ENCODE results near the gene HDAC7.
A peak's percentile ranks its signal among the peaks of the same experiment; 100 is the strongest.

HDAC7 gene

DNA sequence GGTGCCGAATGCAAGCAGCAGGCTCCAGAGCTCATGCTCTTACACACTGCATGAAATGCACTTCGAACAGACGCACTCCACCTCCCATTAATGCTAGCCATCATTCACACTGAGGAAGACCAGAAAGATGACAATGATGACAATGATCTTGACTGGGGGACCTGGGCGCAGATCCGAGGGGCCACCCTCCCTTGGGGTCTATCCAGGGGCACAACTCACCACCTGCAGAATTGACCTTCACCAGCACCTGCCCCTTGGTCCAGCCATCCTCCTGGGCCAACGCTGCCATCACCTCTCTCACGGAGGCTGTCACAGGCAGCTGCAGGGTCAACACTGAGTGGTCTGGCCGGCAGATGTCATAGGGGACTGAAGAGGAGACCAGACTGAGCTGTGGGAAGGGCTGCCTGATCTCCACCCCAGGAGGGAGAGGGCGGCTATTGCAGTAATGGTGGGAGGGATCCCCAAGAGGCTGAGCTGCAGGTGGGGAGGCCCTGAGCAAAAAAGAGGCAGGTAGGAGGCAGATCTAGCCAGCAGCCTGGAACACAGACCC is 76.3 kb downstream of the HDAC7 start:
- no peak for DNase-seq

DNA sequence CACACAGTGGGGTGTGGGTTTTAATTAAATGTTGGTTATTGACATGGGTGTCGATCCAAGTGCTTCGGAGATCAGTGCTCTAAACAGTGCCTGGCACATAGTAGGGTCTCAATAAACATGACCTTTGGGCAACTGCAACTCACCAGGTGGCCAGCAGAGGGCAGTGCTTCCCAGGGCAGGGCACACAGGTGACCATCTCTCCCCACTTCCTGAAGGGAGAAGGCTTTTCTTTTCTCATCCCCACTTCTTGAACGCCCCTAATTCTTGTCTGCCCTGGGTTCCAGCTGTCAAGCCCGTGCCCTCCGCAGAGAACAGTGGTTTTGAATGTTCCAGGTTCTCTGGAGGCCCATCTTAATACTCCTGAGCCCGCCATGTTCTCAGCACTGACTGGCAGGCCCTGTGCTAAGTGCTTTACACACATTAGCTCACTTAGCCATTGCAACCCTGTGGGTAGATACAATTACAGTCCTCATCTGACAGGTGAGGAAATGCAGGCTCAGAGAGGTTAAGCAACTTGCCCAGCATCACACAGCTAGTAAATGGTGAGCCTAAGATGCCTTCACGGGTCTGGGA is 77.4 kb downstream of the HDAC7 start:
- peak; percentile 71 for DNase-seq

DNA sequence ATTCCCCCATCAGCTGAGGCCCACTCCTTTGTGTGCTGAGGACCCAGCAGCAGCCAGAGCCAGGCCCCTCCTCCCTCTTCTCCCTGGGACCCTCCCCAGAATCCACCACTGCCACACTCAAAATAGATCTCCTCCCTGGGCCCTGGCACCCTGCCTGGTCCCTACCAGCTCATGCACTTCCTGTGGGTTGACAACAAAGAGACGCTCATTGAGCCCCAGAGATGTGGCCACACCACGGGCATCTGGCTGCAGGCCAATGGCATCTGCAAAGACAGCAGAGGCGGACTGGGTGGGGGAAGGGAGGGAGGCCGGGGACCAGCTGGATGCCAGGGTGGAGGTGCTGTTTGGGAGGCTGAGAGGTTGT is 78.4 kb downstream of the HDAC7 start:
- DNase-seq = peak; percentile 70

DNA sequence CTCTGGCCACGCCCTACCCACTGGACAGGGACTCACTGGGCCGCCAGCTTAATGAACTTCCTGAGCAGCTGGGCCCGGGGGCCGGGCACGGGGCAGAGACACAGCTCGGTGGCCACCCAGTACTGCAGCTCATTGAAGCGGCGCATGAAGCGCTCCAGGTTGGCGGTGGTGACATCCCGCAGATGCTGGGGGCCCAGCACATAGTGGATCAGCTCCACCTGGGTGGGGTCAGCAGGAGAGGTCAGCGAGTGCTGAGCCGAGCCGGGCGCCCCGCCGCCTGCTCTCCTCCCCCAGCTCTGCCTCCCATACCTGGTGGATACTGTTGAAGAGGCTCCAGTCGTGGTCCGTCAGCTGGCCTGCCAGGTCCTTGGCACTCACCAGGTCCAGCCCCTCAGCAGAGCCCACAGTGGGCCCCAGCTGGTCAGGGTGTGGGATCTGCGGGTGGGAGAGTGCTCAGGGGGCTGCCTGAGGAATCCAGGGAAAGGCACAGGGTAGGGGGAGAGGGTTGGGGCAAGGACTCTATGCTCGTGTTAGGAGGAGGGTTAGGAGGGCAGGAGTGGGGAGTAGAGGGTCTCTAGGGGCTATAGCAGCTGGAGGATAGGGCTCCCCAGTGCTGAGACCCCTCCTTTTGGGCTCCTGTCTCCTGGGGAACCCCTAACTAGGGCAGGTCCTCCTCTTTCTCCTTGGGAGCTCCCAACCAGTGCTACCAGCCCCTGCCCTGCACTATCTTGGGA is 78.9 kb downstream of the HDAC7 start:
- no peak for DNase-seq

DNA sequence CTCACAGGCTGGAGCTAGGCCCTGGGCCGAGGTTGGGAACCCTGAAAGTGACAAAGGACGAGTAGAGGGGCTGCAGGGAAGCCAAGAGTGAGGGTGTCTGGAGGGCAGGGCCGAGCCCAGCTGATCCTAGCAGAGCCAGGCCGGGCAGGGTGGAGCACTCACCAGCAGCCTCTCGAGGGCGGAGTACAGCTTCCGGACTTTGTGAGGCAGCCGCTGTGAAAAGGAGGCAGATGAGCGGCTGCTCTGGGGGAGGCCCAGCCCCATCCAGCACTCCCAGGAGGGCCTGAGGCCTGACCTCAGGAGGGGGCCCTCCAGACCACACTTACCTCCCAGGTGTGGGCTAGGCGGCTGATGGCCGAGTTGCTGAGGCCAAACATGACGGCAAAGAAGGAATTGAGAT is 79.7 kb downstream of the HDAC7 start:
- no peak for DNase-seq

DNA sequence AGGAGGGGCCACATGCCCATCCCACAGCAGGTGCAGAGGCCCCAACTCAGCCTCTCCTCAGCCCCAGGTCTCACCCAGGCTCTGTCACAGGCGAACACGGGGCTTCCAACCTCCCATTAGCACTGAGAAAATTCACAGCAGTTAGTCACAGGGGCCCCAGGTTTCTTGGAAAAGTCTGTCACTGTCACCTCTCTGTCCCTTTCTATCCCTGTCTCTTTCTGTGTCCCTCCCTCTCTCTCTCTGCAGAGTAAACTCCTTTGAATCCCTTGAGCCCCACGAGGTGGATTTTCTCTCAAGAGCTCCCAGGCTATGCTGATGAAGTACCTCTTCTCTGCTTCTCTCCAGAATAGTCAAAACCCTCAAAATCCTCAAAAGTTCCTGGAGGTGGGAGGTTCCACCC is 80.4 kb downstream of the HDAC7 start:
- DNase-seq = no peak

DNA sequence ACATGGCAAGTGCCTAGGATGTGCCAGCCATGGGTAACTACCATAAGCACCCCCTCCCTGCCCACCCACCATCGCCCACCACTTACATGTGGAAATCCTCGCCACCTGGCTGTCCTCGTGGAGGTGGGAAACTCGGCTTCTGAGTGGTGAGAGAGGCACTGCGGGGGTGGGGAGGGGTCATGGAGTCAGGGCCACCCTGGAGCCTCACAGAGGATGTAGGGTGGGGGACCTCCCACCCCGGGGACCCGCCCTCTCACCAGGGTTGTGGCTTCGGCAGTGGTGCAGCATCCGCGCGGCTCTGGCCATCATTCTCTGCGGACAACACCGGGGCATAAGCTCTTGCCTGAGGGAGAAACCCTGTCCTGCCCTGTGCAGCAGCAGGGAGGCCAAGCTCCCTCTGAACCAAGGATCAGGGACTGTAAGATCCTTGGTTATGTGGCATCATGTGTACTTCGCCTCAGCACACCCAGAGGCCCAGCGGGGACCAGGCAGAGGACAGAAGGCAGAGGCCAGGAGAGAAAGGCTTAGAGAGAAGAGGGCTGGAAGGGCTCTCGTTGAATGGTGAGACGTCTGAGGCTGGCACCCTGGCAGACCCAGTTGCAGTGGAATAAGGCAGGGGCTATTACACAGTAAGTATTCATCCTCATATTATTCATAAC is 81.6 kb downstream of the HDAC7 start:
- DNase-seq = no peak

DNA sequence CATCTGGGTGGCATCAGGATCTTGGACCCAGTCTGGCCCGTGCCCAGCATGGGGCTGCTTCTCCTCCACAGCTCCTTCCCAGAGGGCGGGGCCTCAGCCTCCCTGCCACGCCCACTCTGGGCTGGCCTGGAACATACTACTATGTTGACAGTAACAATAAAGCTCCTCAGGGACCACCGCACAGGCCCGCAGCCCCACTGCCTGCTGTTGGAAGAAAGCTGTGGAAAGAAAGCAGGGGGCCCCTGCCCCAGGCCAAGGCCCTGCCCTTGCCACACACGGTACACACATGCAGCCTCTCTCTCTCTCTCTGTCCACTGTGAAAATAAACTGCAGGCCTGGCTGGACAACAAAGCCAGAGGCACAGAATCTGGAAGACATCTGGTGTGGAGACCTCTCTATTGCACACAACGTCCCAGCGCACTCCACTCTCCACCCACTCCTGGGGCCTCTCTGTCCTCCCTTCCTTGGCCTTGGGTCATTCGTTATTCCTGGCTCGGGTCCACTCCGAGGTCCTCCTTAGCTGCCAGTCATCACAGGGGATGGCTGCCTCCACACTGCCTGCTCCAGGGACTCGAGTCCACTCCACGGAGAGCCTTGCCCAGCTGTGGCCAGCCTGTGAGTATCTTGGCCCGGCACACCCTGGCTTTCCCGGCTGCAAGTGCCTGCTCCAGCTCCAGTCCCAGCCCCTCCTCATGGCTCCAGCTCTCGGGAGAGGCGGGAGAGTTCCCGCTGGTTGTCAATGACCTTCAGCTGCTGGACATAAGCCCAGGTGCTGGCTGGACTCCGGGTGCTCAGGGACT is 82.6 kb downstream of the HDAC7 start:
- DNase-seq = no peak

DNA sequence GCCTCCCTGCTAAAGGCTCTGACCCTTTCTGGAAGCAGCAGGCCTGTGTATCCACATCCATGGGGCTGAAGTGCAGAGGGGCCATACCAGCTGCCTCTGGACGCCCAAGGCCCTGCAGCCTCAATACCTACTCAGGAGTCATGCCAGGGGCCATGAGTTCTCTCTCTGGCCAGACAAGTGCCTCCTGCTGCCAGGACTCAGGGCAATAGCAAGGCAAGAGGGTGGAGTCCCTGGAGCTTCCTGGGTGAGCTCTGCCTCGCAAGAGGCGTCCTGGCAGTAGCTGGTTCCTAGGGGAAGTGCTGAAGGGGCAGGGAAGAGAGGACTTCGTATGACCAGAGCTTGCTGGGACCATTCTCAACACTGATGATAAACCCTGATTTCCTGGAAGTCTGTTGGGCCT is 83.5 kb downstream of the HDAC7 start:
- DNase-seq = no peak

DNA sequence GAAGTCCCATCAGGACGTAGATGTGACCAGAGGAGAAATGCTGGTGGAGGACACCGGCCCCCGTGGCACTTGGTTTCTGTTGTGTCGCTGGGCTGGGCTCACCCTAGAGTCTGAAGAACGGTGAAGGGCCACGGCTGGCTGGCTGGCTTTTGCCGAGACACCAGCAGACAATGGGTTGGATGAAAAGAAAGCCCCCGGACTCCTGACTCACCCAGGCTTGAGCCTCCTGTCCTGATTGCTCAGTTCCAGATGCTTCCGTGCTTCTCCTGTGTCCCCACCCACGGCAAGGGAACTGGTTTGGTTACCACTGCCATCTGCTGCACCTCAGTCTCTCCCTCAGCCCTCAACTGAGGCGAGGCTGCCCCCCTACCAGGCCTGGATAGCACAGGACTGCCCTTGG is 84.1 kb downstream of the HDAC7 start:
- no peak for DNase-seq

DNA sequence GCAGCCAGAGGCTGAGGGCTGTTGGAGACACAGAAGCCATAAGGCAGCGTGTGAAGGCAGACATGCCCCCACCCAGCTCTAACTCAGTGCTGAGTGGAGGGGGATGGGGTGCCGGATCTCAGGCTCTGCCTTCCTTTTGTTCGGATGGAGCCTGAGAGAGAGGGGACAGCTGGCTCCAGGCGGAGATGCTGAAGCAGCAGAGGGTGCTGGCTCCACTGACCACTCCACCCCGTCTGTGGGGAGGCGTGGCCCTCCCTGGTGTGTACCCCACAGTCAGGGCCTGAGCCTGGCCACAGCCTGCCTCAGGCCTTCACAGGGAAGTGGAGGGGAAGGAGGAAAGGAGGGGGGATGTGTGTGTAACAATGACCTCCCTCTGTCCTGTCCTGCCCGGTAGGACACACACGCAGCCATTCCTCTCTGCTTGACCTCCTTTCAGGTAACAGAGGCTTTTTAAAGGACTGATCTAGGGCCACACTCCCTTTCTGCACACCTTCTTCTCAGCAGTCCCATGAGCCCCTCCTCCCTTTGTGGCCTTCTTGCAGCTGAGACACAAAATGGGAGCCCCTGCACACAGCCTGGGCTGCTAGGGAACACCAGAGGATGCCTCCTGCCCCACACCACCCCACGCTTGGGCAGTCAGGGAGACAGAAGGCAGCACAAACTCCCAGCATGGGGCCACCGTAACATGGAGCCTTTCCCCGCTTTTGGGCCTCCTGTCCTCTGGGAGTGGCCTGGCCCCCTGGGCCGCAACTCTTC is 84.8 kb downstream of the HDAC7 start:
- DNase-seq = no peak

DNA sequence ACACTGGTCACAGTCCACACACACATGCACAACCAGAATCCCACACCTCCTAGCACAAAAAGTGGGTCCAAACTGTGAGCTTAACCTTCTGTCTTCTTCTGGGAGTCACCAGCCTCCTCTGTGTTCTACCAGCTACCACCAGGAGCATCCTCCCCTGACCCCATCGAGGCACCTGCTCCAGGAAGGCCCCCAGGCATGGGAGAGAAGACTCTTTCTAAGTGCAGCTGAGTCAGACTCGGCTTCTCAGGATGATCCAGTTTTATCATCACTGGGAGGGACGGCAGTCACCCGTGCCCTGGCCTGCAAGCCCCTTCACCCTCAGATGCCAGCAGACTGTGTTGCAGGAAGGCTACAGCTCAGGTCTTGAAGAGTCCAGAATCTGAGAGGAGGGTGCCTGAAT is 86.6 kb downstream of the HDAC7 start:
- no peak for DNase-seq

Data from activated CD4-positive, alpha-beta T cell treated with anti-CD3 and anti-CD28 coated beads, Interleukin-2, amount 50 U/mL, for 1 hour (primary cell).